ENCODE data around the gene ZPBP2. TPM values are rescaled to one million over a fixed set of nuclear protein-coding genes. Genes with fewer than 3 reads are reported as not detected.

Gene ZPBP2
- total and polyA plus RNA-seq, 2 of the 13 experiments (the other 11 are each of a cell fraction or from before 2014, with no cell fraction given), result not detected

DNA sequence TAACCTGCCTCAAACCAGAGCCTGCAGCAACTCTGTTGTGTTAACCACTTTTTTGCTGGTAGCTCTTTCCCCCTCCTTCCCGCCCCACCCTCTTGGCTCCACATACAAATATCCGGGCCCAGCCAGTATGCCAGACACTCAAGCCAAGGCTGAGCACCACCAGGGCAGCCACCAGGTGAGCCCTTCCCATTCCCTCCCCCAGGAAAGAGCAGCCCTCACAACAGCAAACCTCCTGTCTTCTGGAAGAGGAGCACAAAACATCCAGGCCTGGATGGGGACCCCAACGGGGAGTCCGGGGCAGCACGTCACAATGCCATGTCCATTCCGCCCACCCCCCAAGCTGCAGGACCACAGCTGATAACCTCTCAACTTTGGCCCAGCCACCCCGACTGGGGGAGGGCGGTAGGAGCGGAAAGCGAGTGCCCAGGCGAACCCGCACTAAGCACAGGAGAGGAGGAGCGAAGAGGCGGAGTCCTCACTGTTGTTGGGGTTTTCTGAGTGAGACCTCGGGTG lies 58.6 kb downstream of the ZPBP2 start (continued):
- TF ChIP-seq, protein P1, sequence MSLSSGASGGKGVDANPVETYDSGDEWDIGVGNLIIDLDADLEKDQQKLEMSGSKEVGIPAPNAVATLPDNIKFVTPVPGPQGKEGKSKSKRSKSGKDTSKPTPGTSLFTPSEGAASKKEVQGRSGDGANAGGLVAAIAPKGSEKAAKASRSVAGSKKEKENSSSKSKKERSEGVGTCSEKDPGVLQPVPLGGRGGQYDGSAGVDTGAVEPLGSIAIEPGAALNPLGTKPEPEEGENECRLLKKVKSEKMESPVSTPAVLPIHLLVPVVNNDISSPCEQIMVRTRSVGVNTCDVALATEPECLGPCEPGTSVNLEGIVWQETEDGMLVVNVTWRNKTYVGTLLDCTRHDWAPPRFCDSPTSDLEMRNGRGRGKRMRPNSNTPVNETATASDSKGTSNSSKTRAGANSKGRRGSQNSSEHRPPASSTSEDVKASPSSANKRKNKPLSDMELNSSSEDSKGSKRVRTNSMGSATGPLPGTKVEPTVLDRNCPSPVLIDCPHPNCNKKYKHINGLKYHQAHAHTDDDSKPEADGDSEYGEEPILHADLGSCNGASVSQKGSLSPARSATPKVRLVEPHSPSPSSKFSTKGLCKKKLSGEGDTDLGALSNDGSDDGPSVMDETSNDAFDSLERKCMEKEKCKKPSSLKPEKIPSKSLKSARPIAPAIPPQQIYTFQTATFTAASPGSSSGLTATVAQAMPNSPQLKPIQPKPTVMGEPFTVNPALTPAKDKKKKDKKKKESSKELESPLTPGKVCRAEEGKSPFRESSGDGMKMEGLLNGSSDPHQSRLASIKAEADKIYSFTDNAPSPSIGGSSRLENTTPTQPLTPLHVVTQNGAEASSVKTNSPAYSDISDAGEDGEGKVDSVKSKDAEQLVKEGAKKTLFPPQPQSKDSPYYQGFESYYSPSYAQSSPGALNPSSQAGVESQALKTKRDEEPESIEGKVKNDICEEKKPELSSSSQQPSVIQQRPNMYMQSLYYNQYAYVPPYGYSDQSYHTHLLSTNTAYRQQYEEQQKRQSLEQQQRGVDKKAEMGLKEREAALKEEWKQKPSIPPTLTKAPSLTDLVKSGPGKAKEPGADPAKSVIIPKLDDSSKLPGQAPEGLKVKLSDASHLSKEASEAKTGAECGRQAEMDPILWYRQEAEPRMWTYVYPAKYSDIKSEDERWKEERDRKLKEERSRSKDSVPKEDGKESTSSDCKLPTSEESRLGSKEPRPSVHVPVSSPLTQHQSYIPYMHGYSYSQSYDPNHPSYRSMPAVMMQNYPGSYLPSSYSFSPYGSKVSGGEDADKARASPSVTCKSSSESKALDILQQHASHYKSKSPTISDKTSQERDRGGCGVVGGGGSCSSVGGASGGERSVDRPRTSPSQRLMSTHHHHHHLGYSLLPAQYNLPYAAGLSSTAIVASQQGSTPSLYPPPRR (CRISPR knock-in tag; IDR thresholded peaks at IDR 0.05; ENCODE audit: borderline replicate concordance), result peak; percentile 32; the same call in 1 of the 2 replicates
- TF ChIP-seq, protein P2, sequence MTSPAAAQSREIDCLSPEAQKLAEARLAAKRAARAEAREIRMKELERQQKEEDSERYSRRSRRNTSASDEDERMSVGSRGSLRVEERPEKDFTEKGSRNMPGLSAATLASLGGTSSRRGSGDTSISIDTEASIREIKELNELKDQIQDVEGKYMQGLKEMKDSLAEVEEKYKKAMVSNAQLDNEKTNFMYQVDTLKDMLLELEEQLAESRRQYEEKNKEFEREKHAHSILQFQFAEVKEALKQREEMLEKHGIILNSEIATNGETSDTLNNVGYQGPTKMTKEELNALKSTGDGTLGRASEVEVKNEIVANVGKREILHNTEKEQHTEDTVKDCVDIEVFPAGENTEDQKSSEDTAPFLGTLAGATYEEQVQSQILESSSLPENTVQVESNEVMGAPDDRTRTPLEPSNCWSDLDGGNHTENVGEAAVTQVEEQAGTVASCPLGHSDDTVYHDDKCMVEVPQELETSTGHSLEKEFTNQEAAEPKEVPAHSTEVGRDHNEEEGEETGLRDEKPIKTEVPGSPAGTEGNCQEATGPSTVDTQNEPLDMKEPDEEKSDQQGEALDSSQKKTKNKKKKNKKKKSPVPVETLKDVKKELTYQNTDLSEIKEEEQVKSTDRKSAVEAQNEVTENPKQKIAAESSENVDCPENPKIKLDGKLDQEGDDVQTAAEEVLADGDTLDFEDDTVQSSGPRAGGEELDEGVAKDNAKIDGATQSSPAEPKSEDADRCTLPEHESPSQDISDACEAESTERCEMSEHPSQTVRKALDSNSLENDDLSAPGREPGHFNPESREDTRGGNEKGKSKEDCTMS (CRISPR knock-in tag; conservative IDR thresholded peaks at IDR 0.05), result no peak
- peak; percentile 96 for TF ChIP-seq NR2C2 (CRISPR knock-in tag; IDR thresholded peaks at IDR 0.05; ENCODE audit: borderline replicate concordance)
- peak; percentile 60 for TF ChIP-seq GATAD1 (CRISPR knock-in tag; IDR thresholded peaks at IDR 0.05)
- TF ChIP-seq, protein P3, sequence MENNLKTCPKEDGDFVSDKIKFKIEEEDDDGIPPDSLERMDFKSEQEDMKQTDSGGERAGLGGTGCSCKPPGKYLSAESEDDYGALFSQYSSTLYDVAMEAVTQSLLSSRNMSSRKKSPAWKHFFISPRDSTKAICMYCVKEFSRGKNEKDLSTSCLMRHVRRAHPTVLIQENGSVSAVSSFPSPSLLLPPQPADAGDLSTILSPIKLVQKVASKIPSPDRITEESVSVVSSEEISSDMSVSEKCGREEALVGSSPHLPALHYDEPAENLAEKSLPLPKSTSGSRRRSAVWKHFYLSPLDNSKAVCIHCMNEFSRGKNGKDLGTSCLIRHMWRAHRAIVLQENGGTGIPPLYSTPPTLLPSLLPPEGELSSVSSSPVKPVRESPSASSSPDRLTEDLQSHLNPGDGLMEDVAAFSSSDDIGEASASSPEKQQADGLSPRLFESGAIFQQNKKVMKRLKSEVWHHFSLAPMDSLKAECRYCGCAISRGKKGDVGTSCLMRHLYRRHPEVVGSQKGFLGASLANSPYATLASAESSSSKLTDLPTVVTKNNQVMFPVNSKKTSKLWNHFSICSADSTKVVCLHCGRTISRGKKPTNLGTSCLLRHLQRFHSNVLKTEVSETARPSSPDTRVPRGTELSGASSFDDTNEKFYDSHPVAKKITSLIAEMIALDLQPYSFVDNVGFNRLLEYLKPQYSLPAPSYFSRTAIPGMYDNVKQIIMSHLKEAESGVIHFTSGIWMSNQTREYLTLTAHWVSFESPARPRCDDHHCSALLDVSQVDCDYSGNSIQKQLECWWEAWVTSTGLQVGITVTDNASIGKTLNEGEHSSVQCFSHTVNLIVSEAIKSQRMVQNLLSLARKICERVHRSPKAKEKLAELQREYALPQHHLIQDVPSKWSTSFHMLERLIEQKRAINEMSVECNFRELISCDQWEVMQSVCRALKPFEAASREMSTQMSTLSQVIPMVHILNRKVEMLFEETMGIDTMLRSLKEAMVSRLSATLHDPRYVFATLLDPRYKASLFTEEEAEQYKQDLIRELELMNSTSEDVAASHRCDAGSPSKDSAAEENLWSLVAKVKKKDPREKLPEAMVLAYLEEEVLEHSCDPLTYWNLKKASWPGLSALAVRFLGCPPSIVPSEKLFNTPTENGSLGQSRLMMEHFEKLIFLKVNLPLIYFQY (CRISPR knock-in tag; IDR thresholded peaks at IDR 0.05; ENCODE audit: borderline replicate concordance), result peak; percentile 70; the same call in 1 of the 2 replicates
- no peak for TF ChIP-seq SMC3 (IDR thresholded peaks at IDR 0.05; ENCODE audit: low read length)
- TF ChIP-seq RXRA (CRISPR knock-in tag; IDR thresholded peaks at IDR 0.05), result peak; percentile 97
- TF ChIP-seq, protein P4, sequence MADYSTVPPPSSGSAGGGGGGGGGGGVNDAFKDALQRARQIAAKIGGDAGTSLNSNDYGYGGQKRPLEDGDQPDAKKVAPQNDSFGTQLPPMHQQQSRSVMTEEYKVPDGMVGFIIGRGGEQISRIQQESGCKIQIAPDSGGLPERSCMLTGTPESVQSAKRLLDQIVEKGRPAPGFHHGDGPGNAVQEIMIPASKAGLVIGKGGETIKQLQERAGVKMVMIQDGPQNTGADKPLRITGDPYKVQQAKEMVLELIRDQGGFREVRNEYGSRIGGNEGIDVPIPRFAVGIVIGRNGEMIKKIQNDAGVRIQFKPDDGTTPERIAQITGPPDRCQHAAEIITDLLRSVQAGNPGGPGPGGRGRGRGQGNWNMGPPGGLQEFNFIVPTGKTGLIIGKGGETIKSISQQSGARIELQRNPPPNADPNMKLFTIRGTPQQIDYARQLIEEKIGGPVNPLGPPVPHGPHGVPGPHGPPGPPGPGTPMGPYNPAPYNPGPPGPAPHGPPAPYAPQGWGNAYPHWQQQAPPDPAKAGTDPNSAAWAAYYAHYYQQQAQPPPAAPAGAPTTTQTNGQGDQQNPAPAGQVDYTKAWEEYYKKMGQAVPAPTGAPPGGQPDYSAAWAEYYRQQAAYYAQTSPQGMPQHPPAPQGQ (CRISPR knock-in tag; IDR thresholded peaks at IDR 0.05; ENCODE audit: borderline replicate concordance), result peak; percentile 20; the same call in 1 of the 2 replicates
- TF ChIP-seq SP5 (CRISPR knock-in tag; IDR thresholded peaks at IDR 0.05; ENCODE audit: borderline replicate concordance, low read depth), result peak; percentile 94
- peak; percentile 46; the same call in 1 of the 2 replicates for TF ChIP-seq ZNF839 (CRISPR knock-in tag; IDR thresholded peaks at IDR 0.05; ENCODE audit: borderline replicate concordance)
- TF ChIP-seq POLR2AphosphoS5 (IDR thresholded peaks at IDR 0.05; ENCODE audit: low read depth, low read length), result peak; percentile 57; the same call in 1 of the 2 replicates
- TF ChIP-seq, protein P5, sequence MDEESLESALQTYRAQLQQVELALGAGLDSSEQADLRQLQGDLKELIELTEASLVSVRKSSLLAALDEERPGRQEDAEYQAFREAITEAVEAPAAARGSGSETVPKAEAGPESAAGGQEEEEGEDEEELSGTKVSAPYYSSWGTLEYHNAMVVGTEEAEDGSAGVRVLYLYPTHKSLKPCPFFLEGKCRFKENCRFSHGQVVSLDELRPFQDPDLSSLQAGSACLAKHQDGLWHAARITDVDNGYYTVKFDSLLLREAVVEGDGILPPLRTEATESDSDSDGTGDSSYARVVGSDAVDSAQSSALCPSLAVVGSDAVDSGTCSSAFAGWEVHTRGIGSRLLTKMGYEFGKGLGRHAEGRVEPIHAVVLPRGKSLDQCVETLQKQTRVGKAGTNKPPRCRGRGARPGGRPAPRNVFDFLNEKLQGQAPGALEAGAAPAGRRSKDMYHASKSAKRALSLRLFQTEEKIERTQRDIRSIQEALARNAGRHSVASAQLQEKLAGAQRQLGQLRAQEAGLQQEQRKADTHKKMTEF (CRISPR knock-in tag; IDR thresholded peaks at IDR 0.05), result peak; percentile 21
- TF ChIP-seq PHF21A (CRISPR knock-in tag; IDR thresholded peaks at IDR 0.05), result peak; percentile 66; the same call in 1 of the 2 replicates
